HG03135 (cell line): ENCODE results near the gene BLOC1S4.
"Not testable (repeated sequence)": the region's sequence is repeated elsewhere in the genome, so short reads cannot be mapped to it uniquely, and the experiment has no call there.

Experiments used
- ATAC-seq: cut with Tn5 transposase; IDR thresholded peaks from one replicate; pipeline ENCODE4 v1.9.1; 2021; ENCODE audit warnings: mild to moderate bottlenecking, moderate library complexity; ENCODE audit not compliant: unreplicated experiment

Gene BLOC1S4

GRCh38 chr4:6734165-6734786, 18.3 kb downstream of the BLOC1S4 start:
- ATAC-seq = no peak

GRCh38 chr4:6739920-6740319, 23.9 kb downstream of the BLOC1S4 start:
- no peak for ATAC-seq

- no peak for ATAC-seq
Observed at GRCh38 chr4:6740347-6740746, 24.4 kb downstream of the BLOC1S4 start.

- ATAC-seq = no peak
Observed at GRCh38 chr4:6742507-6742906, 26.5 kb downstream of the BLOC1S4 start.

GRCh38 chr4:6742989-6743388, 27.0 kb downstream of the BLOC1S4 start:
- no peak for ATAC-seq

- ATAC-seq = no peak
Observed at GRCh38 chr4:6746721-6747293, 30.8 kb downstream of the BLOC1S4 start.

GRCh38 chr4:6747294-6748051, 31.5 kb downstream of the BLOC1S4 start:
- no peak for ATAC-seq

GRCh38 chr4:6748286-6748685, 32.3 kb downstream of the BLOC1S4 start:
- ATAC-seq = no peak

- ATAC-seq = no peak
Observed at GRCh38 chr4:6749340-6750171, 33.6 kb downstream of the BLOC1S4 start.

- ATAC-seq = no peak
Observed at GRCh38 chr4:6750286-6751221, 34.6 kb downstream of the BLOC1S4 start.

GRCh38 chr4:6751611-6752485, 35.9 kb downstream of the BLOC1S4 start:
- no peak for ATAC-seq

- ATAC-seq = no peak
Observed at GRCh38 chr4:6752486-6752829, 36.5 kb downstream of the BLOC1S4 start.

GRCh38 chr4:6753103-6753560, 37.2 kb downstream of the BLOC1S4 start:
- ATAC-seq = no peak

GRCh38 chr4:6753891-6754290, 37.9 kb downstream of the BLOC1S4 start:
- ATAC-seq = no peak

- ATAC-seq = no peak
Observed at GRCh38 chr4:6754481-6755087, 38.6 kb downstream of the BLOC1S4 start.

- ATAC-seq = no peak
Observed at GRCh38 chr4:6755088-6755753, 39.2 kb downstream of the BLOC1S4 start.

GRCh38 chr4:6756345-6756744, 40.4 kb downstream of the BLOC1S4 start:
- not testable (repeated sequence) for ATAC-seq

- ATAC-seq = no peak
Observed at GRCh38 chr4:6758728-6759127, 42.8 kb downstream of the BLOC1S4 start.
